Measurements from ENCODE around the gene NKX1-1. TPM values are rescaled to one million over a fixed set of nuclear protein-coding genes. Genes with fewer than 3 reads are reported as not detected.

Gene NKX1-1
- total and polyA plus RNA-seq, 4 donors: 0.35 to 0.70 TPM; not detected in 2

DNA sequence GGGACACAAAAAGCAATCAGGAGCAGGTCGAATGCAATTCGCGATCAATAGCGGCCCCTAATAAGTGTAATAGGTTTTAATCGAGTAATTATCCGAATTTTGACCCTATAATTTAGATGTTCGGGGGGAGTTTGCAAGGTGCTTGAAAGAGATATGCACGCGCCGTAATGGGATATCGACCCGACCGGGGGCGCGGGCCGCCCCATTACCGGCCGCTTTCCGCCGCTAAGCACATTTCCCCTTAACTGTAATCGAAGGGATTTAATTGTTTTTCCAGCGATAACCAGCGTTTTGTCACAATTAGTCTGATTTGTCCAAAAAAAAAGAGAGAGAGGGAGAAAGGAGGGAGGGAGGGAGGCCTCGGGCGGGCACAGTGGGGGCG, 997 bp downstream of the NKX1-1 start:
- Histone ChIP-seq H3K9me3 (ENCODE audit: control insufficient read depth, insufficient read depth, low read length) (no peaks in the 10 kb centered on the region), H3K4me3 (ENCODE audit: low read depth, low read length) (no peak overlapping the region), H3K4me1 (ENCODE audit: control insufficient read depth, insufficient read depth, low read length) (peaks cover 15% of the 10 kb centered on the region), H3K36me3 (ENCODE audit: control insufficient read depth, insufficient read depth, low read length) (no peaks in the 10 kb centered on the region), H3K27ac (ENCODE audit: low read depth, low read length) (no peak overlapping the region), H3K27me3 (ENCODE audit: control insufficient read depth, insufficient read depth, low read length) (peaks cover 87% of the 10 kb centered on the region)
- no peak for DNase-seq (ENCODE audit: low read depth in 4 of 6, low spot score in 6 of 6)
- WGBS (ENCODE audit: insufficient coverage): 7% methylated on average over 26 of the region's 26 CpGs

DNA sequence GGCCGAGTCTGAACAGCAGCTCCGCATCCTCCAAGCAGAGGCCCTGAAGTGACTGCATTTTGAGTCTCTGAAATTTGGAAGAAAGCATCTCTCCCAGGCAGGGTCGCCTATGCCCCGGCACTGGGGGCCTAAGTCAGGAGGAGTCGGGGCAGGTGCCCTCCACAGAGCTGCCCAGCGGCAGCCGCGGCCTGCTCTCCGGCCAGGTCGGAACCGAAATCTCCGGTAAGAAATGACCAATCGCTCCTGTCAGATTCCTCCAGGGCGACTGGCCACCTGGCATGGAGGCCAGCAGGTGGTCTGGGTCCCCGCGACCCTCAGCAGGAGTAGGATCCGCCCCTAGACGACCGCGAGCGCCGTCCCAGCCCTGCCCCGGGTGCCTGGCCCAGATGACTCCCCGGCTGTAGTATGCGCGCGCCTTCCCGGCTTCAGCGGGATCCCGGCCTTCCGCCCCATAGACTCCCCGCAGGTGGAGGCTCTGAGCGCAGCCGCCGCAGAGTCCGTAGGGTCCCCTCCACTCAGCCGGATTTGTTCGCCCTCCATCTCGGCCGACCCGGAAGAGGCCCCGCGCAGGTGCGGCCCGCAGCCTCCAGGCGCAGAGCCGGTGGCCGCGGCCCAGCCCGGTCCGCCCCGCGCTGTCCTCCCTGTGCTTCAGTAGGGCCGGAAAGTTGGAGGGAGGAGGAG, 1.5 kb downstream of the NKX1-1 start:
- H3K27ac ChIP-seq (ENCODE audit: low read depth, low read length): no peak overlapping the region
- no peak for DNase-seq (ENCODE audit: low read depth in 4 of 6, low spot score in 6 of 6)
- H3K4me3 ChIP-seq (ENCODE audit: low read depth, low read length): no peak overlapping the region
- peaks cover 84% of the 10 kb centered on the region for H3K27me3 ChIP-seq (ENCODE audit: control insufficient read depth, insufficient read depth, low read length)
- 2% methylated on average over 54 of the region's 54 CpGs for WGBS (ENCODE audit: insufficient coverage)
- H3K4me1 ChIP-seq (ENCODE audit: control insufficient read depth, insufficient read depth, low read length): peaks cover 15% of the 10 kb centered on the region
- H3K36me3 ChIP-seq (ENCODE audit: control insufficient read depth, insufficient read depth, low read length): no peaks in the 10 kb centered on the region
- H3K9me3 ChIP-seq (ENCODE audit: control insufficient read depth, insufficient read depth, low read length): no peaks in the 10 kb centered on the region

DNA sequence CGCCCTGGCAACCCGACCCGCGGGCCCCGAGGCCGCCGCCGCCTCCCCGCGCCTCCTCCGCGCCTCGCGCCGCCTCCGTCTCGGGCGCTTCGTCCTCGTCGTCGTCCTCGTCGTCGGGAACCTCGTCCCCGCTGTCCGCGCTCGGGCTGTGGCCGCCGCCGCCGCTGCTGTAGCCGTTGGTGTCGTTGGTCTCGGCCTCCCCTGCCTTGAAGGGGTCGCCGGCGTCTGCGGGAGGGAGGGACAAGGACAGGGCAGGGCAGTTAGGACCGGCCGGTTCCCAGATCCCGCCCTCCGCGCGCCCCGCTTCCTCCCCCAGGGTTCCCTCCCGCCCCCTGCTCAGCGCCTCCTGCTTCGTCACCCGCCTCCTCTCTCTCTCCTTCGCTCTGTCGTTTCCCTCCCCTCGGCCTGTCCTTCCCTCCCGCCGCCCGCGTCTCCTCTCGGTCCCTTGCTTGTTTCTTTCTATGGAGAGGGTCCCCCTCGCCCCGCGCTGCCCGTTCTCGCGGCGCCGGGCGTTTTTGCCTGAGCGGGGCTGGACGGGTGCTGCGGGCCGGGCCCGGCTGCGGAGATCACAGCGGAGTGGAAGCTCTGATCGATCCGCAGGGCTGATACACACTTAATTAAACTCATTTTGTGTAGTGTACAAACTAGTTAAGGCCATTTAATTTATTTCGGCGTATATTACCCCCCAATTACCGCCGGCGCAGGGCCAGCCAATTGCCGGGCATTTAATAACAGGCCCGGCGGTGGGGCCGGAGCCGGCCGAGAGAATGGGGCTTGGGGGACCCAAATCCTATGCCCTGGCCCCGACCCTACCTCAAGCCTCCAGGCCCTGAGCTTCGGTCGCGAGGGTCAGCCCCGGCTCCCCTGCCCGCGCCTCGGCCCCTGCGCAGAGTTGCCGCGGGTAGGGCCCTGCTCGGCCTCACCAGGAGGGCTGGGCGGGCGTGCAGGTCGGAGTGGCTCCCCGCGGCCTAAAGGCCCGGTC, 2.4 kb downstream of the NKX1-1 start:
- DNase-seq (ENCODE audit: low read depth in 4 of 6, low spot score in 6 of 6): no peak
- H3K4me1 ChIP-seq (ENCODE audit: control insufficient read depth, insufficient read depth, low read length): peaks cover 15% of the 10 kb centered on the region
- H3K9me3 ChIP-seq (ENCODE audit: control insufficient read depth, insufficient read depth, low read length): no peaks in the 10 kb centered on the region
- no peak overlapping the region for H3K27ac ChIP-seq (ENCODE audit: low read depth, low read length)
- peaks cover 76% of the 10 kb centered on the region for H3K27me3 ChIP-seq (ENCODE audit: control insufficient read depth, insufficient read depth, low read length)
- 2% methylated on average over 96 of the region's 107 CpGs for WGBS (ENCODE audit: insufficient coverage)
- H3K4me3 ChIP-seq (ENCODE audit: low read depth, low read length): no peak overlapping the region
- no peaks in the 10 kb centered on the region for H3K36me3 ChIP-seq (ENCODE audit: control insufficient read depth, insufficient read depth, low read length)

DNA sequence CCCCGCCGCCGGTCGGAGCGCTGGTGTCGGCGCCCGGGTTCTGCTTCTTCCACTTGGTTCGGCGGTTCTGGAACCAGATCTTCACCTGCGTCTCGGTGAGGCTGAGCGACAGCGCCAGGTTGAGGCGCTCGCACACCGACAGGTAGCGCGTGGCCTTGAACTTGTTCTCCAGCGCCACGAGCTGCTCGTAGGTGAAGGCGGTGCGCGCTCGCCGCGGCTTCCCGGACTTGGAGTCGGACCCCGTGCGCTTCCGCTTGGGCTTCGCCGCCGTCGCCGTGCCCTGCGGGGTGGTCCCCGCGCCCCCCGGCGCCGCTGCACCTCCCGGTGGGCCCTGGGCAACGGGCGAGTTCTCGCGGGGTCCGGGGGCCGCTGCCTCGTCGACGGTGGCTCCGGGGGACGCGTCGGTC, 3.1 kb downstream of the NKX1-1 start:
- peaks cover 69% of the 10 kb centered on the region for H3K27me3 ChIP-seq (ENCODE audit: control insufficient read depth, insufficient read depth, low read length)
- peaks cover 15% of the 10 kb centered on the region for H3K4me1 ChIP-seq (ENCODE audit: control insufficient read depth, insufficient read depth, low read length)
- WGBS (ENCODE audit: insufficient coverage): 2% methylated on average over 58 of the region's 58 CpGs
- peak in 1 of 6 donors; percentile 43 for DNase-seq (ENCODE audit: low read depth in 4 of 6, low spot score in 6 of 6)
- H3K4me3 ChIP-seq (ENCODE audit: low read depth, low read length): no peak overlapping the region
- no peaks in the 10 kb centered on the region for H3K36me3 ChIP-seq (ENCODE audit: control insufficient read depth, insufficient read depth, low read length)
- H3K9me3 ChIP-seq (ENCODE audit: control insufficient read depth, insufficient read depth, low read length): peaks cover 2% of the 10 kb centered on the region
- no peak overlapping the region for H3K27ac ChIP-seq (ENCODE audit: low read depth, low read length)

DNA sequence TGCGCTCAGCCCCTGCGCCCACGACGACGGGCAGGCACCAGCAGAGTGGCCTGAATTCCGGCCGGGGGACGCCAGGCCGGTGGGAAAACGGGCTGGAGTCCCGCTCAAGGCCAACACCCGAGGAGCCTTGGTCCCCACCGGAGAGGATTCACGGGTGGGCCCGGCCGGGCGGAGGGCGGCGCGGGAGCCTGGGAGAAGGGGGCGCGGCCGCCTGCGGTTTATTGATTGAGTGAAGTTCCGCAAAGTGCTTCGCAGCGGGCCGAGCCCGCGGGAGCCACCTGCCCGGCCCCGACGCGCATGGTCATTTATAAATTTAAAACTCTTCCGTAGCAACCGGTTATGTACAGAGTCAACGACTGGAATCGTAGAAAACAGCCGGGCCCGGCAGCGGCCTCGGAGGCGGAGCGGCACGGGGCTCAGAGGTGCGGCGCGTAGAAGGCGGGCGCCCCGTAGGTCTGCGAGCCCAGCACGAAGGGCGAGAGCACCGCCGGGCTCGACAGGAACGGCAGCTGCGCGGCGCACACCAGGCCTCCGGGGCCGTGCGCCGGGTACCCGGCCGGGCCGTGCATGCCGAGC, 3.6 kb downstream of the NKX1-1 start:
- Histone ChIP-seq H3K4me1 (ENCODE audit: control insufficient read depth, insufficient read depth, low read length) (peaks cover 15% of the 10 kb centered on the region), H3K4me3 (ENCODE audit: low read depth, low read length) (no peak overlapping the region), H3K27me3 (ENCODE audit: control insufficient read depth, insufficient read depth, low read length) (peaks cover 64% of the 10 kb centered on the region), H3K36me3 (ENCODE audit: control insufficient read depth, insufficient read depth, low read length) (no peaks in the 10 kb centered on the region), H3K27ac (ENCODE audit: low read depth, low read length) (no peak overlapping the region), H3K9me3 (ENCODE audit: control insufficient read depth, insufficient read depth, low read length) (peaks cover 2% of the 10 kb centered on the region)
- 1% methylated on average over 66 of the region's 69 CpGs for WGBS (ENCODE audit: insufficient coverage)
- DNase-seq (ENCODE audit: low read depth in 4 of 6, low spot score in 6 of 6): no peak

DNA sequence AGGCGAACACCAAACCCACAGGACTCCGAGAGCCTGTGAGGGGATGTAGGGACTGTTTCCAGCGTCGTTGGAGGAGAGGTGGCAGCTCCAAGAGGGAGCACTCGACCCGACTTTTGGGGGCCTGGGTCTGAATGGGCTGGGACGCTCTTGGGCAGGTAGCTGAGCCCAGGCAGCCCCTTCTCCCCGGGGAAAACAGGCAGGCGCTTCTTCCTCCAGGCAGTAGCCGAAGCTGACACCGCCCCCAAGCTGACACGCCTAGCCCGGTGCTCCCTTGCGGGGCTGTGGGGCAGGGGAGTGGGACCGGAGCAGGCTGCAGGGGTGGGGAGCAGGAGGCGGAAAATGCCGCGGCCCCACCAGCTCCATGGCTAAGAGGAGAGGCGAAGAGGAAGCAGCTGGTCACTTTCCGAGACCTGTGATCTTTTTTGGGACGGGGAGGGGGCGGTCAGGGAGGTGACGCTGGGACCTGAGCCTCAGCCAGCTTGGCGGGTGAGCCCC, 4.2 kb downstream of the NKX1-1 start:
- DNase-seq (ENCODE audit: low read depth in 4 of 6, low spot score in 6 of 6): no peak
- 6% methylated on average over 22 of the region's 24 CpGs for WGBS (ENCODE audit: insufficient coverage)
- H3K4me3 ChIP-seq (ENCODE audit: low read depth, low read length): no peak overlapping the region
- no peaks in the 10 kb centered on the region for H3K36me3 ChIP-seq (ENCODE audit: control insufficient read depth, insufficient read depth, low read length)
- peaks cover 58% of the 10 kb centered on the region for H3K27me3 ChIP-seq (ENCODE audit: control insufficient read depth, insufficient read depth, low read length)
- H3K9me3 ChIP-seq (ENCODE audit: control insufficient read depth, insufficient read depth, low read length): peaks cover 6% of the 10 kb centered on the region
- no peak overlapping the region for H3K27ac ChIP-seq (ENCODE audit: low read depth, low read length)
- peaks cover 15% of the 10 kb centered on the region for H3K4me1 ChIP-seq (ENCODE audit: control insufficient read depth, insufficient read depth, low read length)

DNA sequence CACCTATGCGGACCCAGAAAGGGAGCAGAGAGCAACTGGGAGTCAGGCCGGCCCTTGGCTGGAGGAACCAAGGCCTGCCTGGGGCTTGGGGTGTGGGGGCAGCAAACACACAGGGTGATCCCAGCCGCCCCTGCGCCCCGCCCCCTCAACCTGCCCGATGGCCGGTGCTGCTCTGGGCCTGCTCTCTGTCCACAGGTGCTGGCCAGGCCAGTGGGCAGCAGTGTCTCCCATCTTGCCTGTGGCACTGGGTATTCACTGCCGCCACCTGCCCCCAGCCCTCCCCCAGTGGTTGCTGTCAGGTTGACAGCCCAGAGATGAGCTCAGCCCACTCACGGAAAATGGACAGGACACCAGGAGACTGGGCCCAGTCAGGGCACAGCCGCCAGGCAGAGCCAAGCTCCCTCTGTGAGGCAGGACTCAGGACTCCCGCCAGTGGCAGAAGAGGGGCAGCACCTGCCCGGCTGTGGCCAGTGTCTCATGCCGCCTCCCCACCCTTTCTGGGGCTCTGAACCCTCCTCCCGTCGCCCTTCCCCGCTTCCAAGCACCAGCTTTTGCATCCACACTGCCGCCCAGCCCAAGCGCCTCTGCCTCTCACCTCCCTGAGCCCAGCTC, 4.7 kb downstream of the NKX1-1 start:
- Histone ChIP-seq H3K27me3 (ENCODE audit: control insufficient read depth, insufficient read depth, low read length) (peaks cover 53% of the 10 kb centered on the region), H3K27ac (ENCODE audit: low read depth, low read length) (no peak overlapping the region), H3K9me3 (ENCODE audit: control insufficient read depth, insufficient read depth, low read length) (peaks cover 7% of the 10 kb centered on the region), H3K4me3 (ENCODE audit: low read depth, low read length) (no peak overlapping the region), H3K4me1 (ENCODE audit: control insufficient read depth, insufficient read depth, low read length) (peaks cover 15% of the 10 kb centered on the region), H3K36me3 (ENCODE audit: control insufficient read depth, insufficient read depth, low read length) (no peaks in the 10 kb centered on the region)
- WGBS (ENCODE audit: insufficient coverage): 27% methylated on average over 14 of the region's 18 CpGs
- DNase-seq (ENCODE audit: low read depth in 4 of 6, low spot score in 6 of 6): no peak

DNA sequence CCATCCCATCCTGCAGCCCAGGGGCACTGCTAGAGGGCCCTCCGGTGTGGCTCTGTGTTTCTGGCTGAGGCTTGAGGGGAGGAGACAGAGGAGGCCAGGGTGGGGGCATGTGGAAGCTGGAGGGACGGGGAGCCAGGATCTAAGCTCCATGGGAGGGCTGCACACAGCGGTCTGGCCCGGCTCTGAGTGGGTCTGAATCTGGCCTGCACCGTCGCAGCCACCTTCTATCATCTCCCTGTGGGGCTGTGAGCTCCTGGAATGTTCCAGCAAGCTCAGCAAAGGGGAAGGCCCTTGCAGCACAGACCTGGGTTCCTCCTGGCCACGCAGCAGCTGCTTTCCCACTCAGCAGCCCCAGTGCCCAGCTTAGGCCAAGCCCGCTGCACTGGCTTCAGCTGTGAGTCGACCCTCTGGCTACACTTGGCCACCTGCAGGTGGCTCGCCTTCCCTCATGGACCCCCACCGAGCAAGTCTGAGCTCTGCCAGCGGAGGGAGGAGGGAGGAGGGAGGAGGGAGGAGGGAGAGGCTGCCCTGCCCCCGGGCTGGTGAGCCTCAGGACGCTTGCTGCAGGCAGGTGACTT, 5.3 kb downstream of the NKX1-1 start:
- Histone ChIP-seq H3K27me3 (ENCODE audit: control insufficient read depth, insufficient read depth, low read length) (peaks cover 52% of the 10 kb centered on the region), H3K4me1 (ENCODE audit: control insufficient read depth, insufficient read depth, low read length) (peaks cover 15% of the 10 kb centered on the region), H3K9me3 (ENCODE audit: control insufficient read depth, insufficient read depth, low read length) (peaks cover 7% of the 10 kb centered on the region), H3K4me3 (ENCODE audit: low read depth, low read length) (no peak overlapping the region), H3K36me3 (ENCODE audit: control insufficient read depth, insufficient read depth, low read length) (peaks cover 4% of the 10 kb centered on the region), H3K27ac (ENCODE audit: low read depth, low read length) (no peak overlapping the region)
- DNase-seq (ENCODE audit: low read depth in 4 of 6, low spot score in 6 of 6): no peak
- WGBS (ENCODE audit: insufficient coverage): 36% methylated on average over 9 of the region's 14 CpGs

DNA sequence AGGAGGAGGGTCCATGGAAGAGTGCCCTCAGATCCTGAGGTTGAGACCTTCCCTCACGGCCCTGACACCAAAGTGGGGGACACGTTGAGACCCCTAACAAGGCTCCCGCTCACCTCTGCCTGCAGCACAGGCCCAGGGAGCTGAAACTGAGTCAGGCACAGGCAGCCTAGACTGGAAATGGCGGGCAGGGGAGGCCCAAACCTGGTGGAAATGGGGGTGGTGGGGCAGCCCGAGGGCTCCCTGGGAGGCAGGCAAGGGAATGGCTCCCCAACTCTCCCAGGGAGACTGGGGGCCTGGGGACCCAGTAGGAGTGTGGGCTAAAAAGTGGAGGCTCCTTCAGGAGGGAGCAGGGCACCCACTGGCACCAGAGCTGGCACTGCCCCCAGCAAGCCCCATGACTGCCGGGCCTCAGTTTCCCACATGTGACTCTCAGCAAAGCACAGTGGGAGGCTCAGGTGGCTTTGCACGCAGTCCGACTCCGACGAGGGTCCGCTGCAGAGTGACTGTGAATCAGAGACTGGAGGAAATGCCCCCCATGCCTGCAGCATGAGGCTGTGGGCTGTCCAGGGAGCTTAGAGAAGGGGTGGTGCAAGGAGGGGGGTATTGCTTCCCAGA, 5.9 kb downstream of the NKX1-1 start:
- WGBS (ENCODE audit: insufficient coverage): 82% methylated on average over 8 of the region's 11 CpGs
- Histone ChIP-seq H3K27ac (ENCODE audit: low read depth, low read length) (no peak overlapping the region), H3K36me3 (ENCODE audit: control insufficient read depth, insufficient read depth, low read length) (peaks cover 9% of the 10 kb centered on the region), H3K9me3 (ENCODE audit: control insufficient read depth, insufficient read depth, low read length) (peaks cover 7% of the 10 kb centered on the region), H3K27me3 (ENCODE audit: control insufficient read depth, insufficient read depth, low read length) (peaks cover 46% of the 10 kb centered on the region), H3K4me3 (ENCODE audit: low read depth, low read length) (no peak overlapping the region), H3K4me1 (ENCODE audit: control insufficient read depth, insufficient read depth, low read length) (peaks cover 12% of the 10 kb centered on the region)
- no peak for DNase-seq (ENCODE audit: low read depth in 4 of 6, low spot score in 6 of 6)
